Measurements from ENCODE around the gene ABCD2. TPM values are rescaled to one million over a fixed set of nuclear protein-coding genes. Genes with fewer than 3 reads are reported as not detected.
"Not testable (repeated sequence)": the region's sequence is repeated elsewhere in the genome, so short reads cannot be mapped to it uniquely, and the experiment has no call there.

The ABCD2 gene
- total RNA-seq, 1 experiment from 2014 or later, result not detected

GRCh38 chr12:39538679-39539104, 80.9 kb downstream of the ABCD2 start:
- DNase-seq (ENCODE audit: low spot score), result no peak

- DNase-seq (ENCODE audit: low spot score), result no peak
Observed at GRCh38 chr12:39533951-39534350, 85.7 kb downstream of the ABCD2 start.

DNA sequence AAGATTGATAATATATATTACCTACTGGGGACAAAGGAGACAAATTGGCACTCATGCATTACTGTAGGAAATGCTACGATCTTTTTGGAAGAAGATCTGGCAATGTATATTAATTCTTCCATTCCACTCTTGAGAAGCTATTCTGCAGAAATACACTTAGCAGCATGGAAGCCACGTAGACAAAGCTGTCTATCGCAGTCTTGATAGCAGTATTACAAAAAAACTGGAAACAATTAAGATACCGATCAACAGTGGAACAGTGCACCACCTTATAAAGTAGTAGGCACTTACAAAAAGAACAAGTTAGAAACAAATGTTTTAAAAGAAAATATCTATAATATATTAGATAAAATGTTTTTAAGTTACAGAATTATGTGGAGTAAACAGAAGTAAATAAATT, 87.2 kb downstream of the ABCD2 start:
- no peak for DNase-seq (ENCODE audit: low spot score)

- no peak for DNase-seq (ENCODE audit: low spot score)
Observed at GRCh38 chr12:39526974-39527373, 92.6 kb downstream of the ABCD2 start.

GRCh38 chr12:39522167-39522566, 97.4 kb downstream of the ABCD2 start:
- DNase-seq (ENCODE audit: low spot score), result not testable (repeated sequence)

- DNase-seq (ENCODE audit: low spot score), result no peak
Observed at GRCh38 chr12:39510001-39510400, 109.6 kb downstream of the ABCD2 start.

- DNase-seq (ENCODE audit: low spot score), result no peak
Observed at GRCh38 chr12:39505554-39505953, 114.0 kb downstream of the ABCD2 start.

GRCh38 chr12:39505023-39505422, 114.6 kb downstream of the ABCD2 start:
- peak; percentile 2 for DNase-seq (ENCODE audit: low spot score)

DNA sequence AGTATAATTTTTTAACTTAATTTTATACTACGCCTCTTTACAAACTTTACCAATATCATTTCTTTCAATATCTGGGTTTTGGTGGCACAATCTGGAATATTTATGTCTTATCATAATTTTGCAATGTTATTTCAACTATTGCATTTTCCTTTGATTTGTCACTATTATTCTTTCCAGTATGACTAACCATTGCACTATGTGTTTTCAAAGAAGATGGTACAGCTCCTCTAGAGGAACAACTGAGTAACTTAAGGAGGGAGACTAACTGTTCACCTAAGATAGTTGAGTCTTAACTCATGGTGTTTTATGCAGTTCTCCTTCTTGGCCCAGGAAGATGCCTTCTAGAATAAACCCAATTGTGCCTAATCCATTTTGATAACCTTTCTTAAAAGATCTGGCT, 116.2 kb downstream of the ABCD2 start:
- DNase-seq (ENCODE audit: low spot score), result peak; percentile 49

GRCh38 chr12:39502726-39503125, 116.9 kb downstream of the ABCD2 start:
- no peak for DNase-seq (ENCODE audit: low spot score)

Other genes starting within 250 kb of the ABCD2 start
- gene KIF21A, start 176.7 kb downstream of the ABCD2 start, total RNA-seq (2014; rRNA removed; shearing (Covaris generic)), result 20.1 and 22.3 TPM in 2 replicates

All from A172 (cell line).